ENCODE data around the gene FMNL2.

The FMNL2 gene

GRCh38 chr2:152664725-152665124 lies 329.8 kb downstream of the FMNL2 start:
- H3K9me3 ChIP-seq (ENCODE audit: insufficient read depth, low read length) = no peaks in the 10 kb centered on the region
- H3F3A ChIP-seq (ENCODE audit: insufficient read depth) = no peaks in the 10 kb centered on the region
- no peak for TF ChIP-seq CTCF (IDR thresholded peaks at IDR 0.05; ENCODE audit: insufficient read depth, low read length, poor library complexity, severe bottlenecking)
- no peak for TF ChIP-seq EZH2phosphoT487 (conservative IDR thresholded peaks at IDR 0.05; ENCODE audit: low read length)
- no peak overlapping the region for H3K4me2 ChIP-seq (ENCODE audit: low read depth, low read length, poor library complexity, severe bottlenecking)
- H4K20me1 ChIP-seq (ENCODE audit: low read depth, low read length) = 0 out of 2 replicates have a peak, but pooled peaks cover 3% of the 10 kb centered on the region
- H3K9me2 ChIP-seq (replicated peaks; ENCODE audit: insufficient read depth, low read length) = no peaks in the 10 kb centered on the region
- no peaks in the 10 kb centered on the region for H3K79me2 ChIP-seq (ENCODE audit: insufficient read depth, low read length)
- H3K36me3 ChIP-seq (ENCODE audit: low read length) = peaks cover 78% of the 10 kb centered on the region
- no peak overlapping the region for H3K4me3 ChIP-seq (ENCODE audit: insufficient read depth, low read length, poor library complexity, severe bottlenecking)
- H3K27me3 ChIP-seq (ENCODE audit: low read length) = no peaks in the 10 kb centered on the region
- no peak overlapping the region for H3K9ac ChIP-seq (ENCODE audit: low read length)
- no peak overlapping the region for H2AFZ ChIP-seq (ENCODE audit: low read depth, low read length, severe bottlenecking)
- H3K27ac ChIP-seq (ENCODE audit: low read depth, low read length) = no peak overlapping the region

GRCh38 chr2:152674334-152674733 lies 339.4 kb downstream of the FMNL2 start:
- no peak for TF ChIP-seq EZH2phosphoT487 (conservative IDR thresholded peaks at IDR 0.05; ENCODE audit: low read length)
- no peak for TF ChIP-seq CTCF (IDR thresholded peaks at IDR 0.05; ENCODE audit: insufficient read depth, low read length, poor library complexity, severe bottlenecking)
- Histone ChIP-seq H3F3A (ENCODE audit: insufficient read depth) (peaks cover 9% of the 10 kb centered on the region; the same call in 1 of the 2 replicates), H3K79me2 (ENCODE audit: insufficient read depth, low read length) (no peaks in the 10 kb centered on the region), H3K4me3 (ENCODE audit: insufficient read depth, low read length, poor library complexity, severe bottlenecking) (no peak overlapping the region), H3K36me3 (ENCODE audit: low read length) (peaks cover 90% of the 10 kb centered on the region), H3K27me3 (ENCODE audit: low read length) (no peaks in the 10 kb centered on the region), H2AFZ (ENCODE audit: low read depth, low read length, severe bottlenecking) (no peak overlapping the region), H3K9me2 (replicated peaks; ENCODE audit: insufficient read depth, low read length) (no peaks in the 10 kb centered on the region), H3K4me2 (ENCODE audit: low read depth, low read length, poor library complexity, severe bottlenecking) (no peak overlapping the region), H3K9ac (ENCODE audit: low read length) (no peak overlapping the region), H4K20me1 (ENCODE audit: low read depth, low read length) (no peaks in the 10 kb centered on the region; the same call in 1 of the 2 replicates), H3K27ac (ENCODE audit: low read depth, low read length) (no peak overlapping the region), H3K9me3 (ENCODE audit: insufficient read depth, low read length) (no peaks in the 10 kb centered on the region)

GRCh38 chr2:152676461-152676860 lies 341.5 kb downstream of the FMNL2 start:
- H3K9me2 ChIP-seq (replicated peaks; ENCODE audit: insufficient read depth, low read length) = no peaks in the 10 kb centered on the region
- H3K4me2 ChIP-seq (ENCODE audit: low read depth, low read length, poor library complexity, severe bottlenecking) = no peak overlapping the region
- no peaks in the 10 kb centered on the region for H3K9me3 ChIP-seq (ENCODE audit: insufficient read depth, low read length)
- H3K9ac ChIP-seq (ENCODE audit: low read length) = no peak overlapping the region
- no peaks in the 10 kb centered on the region for H3K27me3 ChIP-seq (ENCODE audit: low read length)
- peaks cover 87% of the 10 kb centered on the region for H3K36me3 ChIP-seq (ENCODE audit: low read length)
- no peak overlapping the region for H3K27ac ChIP-seq (ENCODE audit: low read depth, low read length)
- H3K4me3 ChIP-seq (ENCODE audit: insufficient read depth, low read length, poor library complexity, severe bottlenecking) = no peak overlapping the region
- no peak for TF ChIP-seq EZH2phosphoT487 (conservative IDR thresholded peaks at IDR 0.05; ENCODE audit: low read length)
- TF ChIP-seq CTCF (IDR thresholded peaks at IDR 0.05; ENCODE audit: insufficient read depth, low read length, poor library complexity, severe bottlenecking) = no peak
- no peak overlapping the region for H2AFZ ChIP-seq (ENCODE audit: low read depth, low read length, severe bottlenecking)
- peaks cover 7% of the 10 kb centered on the region; the same call in 1 of the 2 replicates for H3K79me2 ChIP-seq (ENCODE audit: insufficient read depth, low read length)
- H3F3A ChIP-seq (ENCODE audit: insufficient read depth) = peaks cover 9% of the 10 kb centered on the region; the same call in 1 of the 2 replicates
- H4K20me1 ChIP-seq (ENCODE audit: low read depth, low read length) = peaks cover 6% of the 10 kb centered on the region; the same call in 1 of the 2 replicates

All from SU-DHL-6 (cell line).